Mucosa of rectum (tissue), 2 donors: ENCODE data around the gene GPR107.
A peak's percentile ranks its signal among the peaks of the same experiment; 100 is the strongest.
"Not testable (repeated sequence)": the region's sequence is repeated elsewhere in the genome, so short reads cannot be mapped to it uniquely, and the experiment has no call there.

ENCODE experiments used
- H3K27ac ChIP-seq, 2 donors: one replicate each; pipeline ENCODE4 v1.7.0; 2013; ENCODE audit warnings: inconsistent platforms in 2 of 2, low read depth in 2 of 2, low read length in 2 of 2
- H3K27me3 ChIP-seq, 2 donors: one replicate each; pipeline ENCODE4 v1.7.0; 2013; ENCODE audit warnings: low read length in 2 of 2; ENCODE audit not compliant: control insufficient read depth in 2 of 2, insufficient read depth in 2 of 2
- H3K36me3 ChIP-seq, 2 donors: one replicate each; pipeline ENCODE4 v1.7.0; 2013; ENCODE audit warnings: low read length in 2 of 2; ENCODE audit not compliant: control insufficient read depth in 2 of 2, insufficient read depth in 2 of 2
- H3K4me1 ChIP-seq, 2 donors: one replicate each; pipeline ENCODE4 v1.7.0; 2013; ENCODE audit warnings: low read length in 2 of 2, mild to moderate bottlenecking in 1 of 2; ENCODE audit not compliant: control insufficient read depth in 2 of 2, insufficient read depth in 2 of 2
- H3K4me3 ChIP-seq, 2 donors: one replicate each; pipeline ENCODE4 v1.7.0; 2013; ENCODE audit warnings: low read length in 2 of 2
- H3K9ac ChIP-seq, 2 donors: one replicate each; pipeline ENCODE4 v1.7.0; 2013; ENCODE audit warnings: low read length in 2 of 2, low read depth in 1 of 2, mild to moderate bottlenecking in 1 of 2
- H3K9me3 ChIP-seq, 2 donors: one replicate each; pipeline ENCODE4 v1.7.0; 2013; ENCODE audit warnings: low read length in 2 of 2; ENCODE audit not compliant: control insufficient read depth in 2 of 2
- donor health status: healthy.
- donor health status: Normal muscosa, but diverticular disease.

GPR107 gene

DNA sequence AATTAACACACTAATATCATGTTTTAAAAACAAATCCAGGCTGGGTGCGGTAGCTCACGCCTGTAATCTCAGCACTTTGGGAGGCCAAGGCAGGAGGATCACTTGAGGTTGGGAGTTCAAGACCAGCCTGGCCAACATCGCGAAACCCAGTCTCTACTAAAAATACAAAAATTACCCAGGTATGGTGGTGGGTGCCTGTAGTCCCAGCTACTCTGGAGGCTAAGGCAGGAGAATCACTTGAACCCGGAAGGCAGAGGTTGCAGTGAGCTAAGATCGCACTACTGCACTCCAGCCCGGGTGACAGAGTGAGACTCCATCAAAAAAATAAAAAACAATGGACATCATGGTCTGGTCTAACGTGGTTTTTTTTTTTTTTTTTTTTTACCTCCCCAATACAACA, 36.2 kb upstream of the GPR107 start:
- H3K27ac ChIP-seq, H3K9me3 ChIP-seq, H3K36me3 ChIP-seq, H3K27me3 ChIP-seq, H3K4me1 ChIP-seq, H3K9ac ChIP-seq, H3K4me3 ChIP-seq: not testable (repeated sequence)

DNA sequence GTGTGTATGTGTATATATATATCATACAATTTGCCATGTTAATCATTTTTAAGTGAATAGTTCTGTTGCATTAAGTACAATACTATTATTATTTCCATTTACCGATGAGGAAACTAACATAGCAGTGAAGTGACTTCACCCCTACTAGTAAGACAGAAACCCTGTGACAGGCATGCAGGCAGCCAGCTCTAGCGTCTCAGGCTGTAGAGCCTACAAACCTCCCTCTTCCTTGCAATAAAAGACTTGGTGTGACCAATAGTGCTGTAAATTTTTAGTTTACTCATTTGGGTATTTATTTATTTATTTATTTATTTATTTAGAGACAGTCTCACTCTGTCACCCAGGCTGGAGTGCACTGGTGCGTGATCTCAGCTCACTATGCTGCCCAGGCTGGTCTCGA, 35.4 kb upstream of the GPR107 start:
- Histone ChIP-seq H3K4me3 (no peak overlapping the region), H3K27me3 (no peaks in the 10 kb centered on the region), H3K36me3 (no peaks in the 10 kb centered on the region), H3K4me1 (peaks cover 0 to 1% of the 10 kb centered on the region in 2 donors), H3K9ac (no peak overlapping the region), H3K27ac (no peak overlapping the region), H3K9me3 (peaks cover 0 to 2% of the 10 kb centered on the region in 2 donors)

DNA sequence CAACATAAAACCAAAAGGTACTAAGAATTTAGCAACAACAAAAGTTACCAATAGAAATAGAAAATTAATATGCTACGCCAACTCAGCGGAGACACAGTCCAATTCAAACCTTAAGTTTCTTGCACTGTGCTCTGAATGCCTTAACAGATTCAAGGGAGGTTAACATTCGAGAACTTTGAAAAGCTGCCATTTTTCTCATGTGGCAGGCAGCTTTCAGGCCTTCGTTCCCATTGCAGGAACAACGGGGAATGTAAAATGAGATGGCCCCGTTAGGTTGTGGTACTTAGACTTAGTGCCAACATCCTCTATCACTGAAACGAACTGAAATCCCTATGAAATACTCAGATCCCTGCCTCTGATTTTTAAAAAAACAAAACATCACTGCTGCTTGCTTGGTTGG, 33.1 kb upstream of the GPR107 start:
- Histone ChIP-seq H3K9me3 (peaks cover 0 to 2% of the 10 kb centered on the region in 2 donors), H3K27ac (no peak overlapping the region), H3K4me3 (no peak overlapping the region), H3K4me1 (peaks cover 0 to 5% of the 10 kb centered on the region in 2 donors), H3K9ac (no peak overlapping the region), H3K27me3 (no peaks in the 10 kb centered on the region), H3K36me3 (no peaks in the 10 kb centered on the region)

DNA sequence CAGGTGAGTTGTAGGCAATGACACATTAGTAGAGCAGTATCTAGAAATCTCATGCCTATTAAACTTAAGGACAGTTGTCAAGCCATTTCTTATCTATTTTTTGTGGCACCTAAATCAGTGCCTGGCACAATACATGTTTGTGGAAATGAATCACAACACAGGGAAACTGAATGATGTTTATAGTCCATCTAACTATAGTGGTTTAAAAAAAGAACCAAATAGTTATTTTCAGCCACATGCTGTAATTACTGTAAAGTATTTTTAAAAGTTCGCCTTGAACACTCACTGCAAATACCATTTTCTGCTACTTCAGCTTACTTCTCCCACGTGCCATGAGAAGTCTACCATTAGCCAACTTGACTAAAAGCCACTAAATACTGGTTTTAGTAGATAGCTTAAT, 32.6 kb upstream of the GPR107 start:
- no peak overlapping the region for H3K4me3 ChIP-seq
- H3K27ac ChIP-seq: no peak overlapping the region
- H3K9me3 ChIP-seq: peaks cover 0 to under 1% of the 10 kb centered on the region in 2 donors
- peaks cover 0 to 5% of the 10 kb centered on the region in 2 donors for H3K4me1 ChIP-seq
- H3K36me3 ChIP-seq: no peaks in the 10 kb centered on the region
- no peaks in the 10 kb centered on the region for H3K27me3 ChIP-seq
- no peak overlapping the region for H3K9ac ChIP-seq

DNA sequence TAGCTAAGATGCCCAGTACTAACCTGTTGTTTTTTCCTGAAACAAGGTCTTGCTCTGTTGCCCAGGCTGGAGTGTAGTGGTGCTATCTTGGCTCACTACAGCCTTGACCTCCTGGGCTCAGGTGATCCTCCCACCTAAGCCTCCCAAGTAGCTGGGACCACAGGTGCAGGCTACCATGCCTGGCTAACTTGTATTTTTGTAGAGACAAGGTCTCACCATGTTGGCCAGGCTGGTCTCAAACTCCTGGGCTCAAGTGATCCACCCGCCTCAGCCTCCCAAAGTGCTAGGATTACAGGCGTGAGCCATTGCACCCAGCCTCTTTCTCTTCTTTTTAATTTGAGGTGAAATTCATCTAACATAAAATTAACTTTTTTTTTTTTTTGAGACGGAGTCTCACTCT, 31.9 kb upstream of the GPR107 start:
- not testable (repeated sequence) for H3K4me1 ChIP-seq, H3K4me3 ChIP-seq, H3K9ac ChIP-seq, H3K36me3 ChIP-seq, H3K9me3 ChIP-seq, H3K27me3 ChIP-seq, H3K27ac ChIP-seq

DNA sequence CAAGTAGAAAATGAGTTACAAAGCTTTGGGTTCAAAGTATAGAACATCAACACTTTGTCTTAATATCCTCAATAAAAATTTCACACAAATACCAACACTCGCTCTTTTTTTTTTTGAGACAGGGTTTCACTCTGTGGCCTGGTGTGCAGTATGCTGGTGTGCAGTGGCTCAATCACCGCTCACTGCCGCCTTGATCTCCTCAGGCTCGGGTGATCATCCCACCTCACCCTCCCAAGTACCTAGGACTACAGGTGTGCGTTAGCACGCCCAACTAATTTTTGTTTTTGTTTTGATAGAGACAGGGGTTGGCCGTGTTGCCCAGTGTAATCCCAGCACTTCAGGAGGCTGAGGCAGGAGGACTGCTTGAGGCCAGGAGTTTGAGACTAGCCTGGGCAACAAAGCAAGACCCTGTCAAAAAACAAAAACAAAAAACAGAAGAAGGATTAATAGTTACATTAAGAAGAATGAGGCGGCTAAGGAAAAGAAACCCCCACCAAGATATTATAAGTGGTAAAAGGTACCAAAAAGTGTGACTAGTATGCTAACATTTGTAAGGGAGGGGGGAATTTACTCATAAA, 31.1 kb upstream of the GPR107 start:
- Histone ChIP-seq H3K36me3 (no peaks in the 10 kb centered on the region), H3K27ac (no peak overlapping the region), H3K4me1 (peaks cover 0 to 8% of the 10 kb centered on the region in 2 donors), H3K9ac (no peak overlapping the region), H3K4me3 (no peak overlapping the region), H3K27me3 (no peaks in the 10 kb centered on the region), H3K9me3 (no peaks in the 10 kb centered on the region)

DNA sequence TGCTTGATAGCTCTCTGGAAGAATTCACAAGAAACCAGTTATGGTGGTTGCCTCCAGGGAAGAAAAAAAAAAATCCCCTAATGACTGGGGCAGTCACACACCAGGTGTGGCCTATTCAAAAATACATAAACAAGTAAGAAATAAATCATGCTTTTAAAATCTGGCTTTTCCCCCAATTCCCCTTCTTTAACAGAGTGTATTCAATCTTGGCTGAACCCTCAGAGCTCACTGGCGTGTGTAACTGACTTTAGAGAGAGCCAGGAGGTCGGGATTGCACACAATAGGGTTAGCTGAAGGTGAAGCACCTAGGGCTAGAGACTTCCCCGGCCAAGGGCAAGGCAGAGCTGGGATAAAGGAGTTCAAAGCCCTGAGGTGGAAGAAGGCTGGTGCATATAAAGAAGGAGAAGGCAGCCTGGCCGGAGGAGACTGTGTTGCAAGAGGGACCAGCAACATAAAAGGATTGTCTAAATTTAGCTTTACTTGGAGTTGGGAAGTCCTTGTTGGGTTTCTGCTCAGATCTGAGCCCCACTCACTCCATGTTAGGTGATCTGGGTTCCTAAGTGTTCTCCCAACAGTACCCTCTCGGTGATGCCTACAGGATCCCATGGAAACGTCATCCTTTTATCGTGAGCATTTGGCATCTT, 30.4 kb upstream of the GPR107 start:
- no peaks in the 10 kb centered on the region for H3K27me3 ChIP-seq
- H3K4me1 ChIP-seq: peaks cover 5 to 9% of the 10 kb centered on the region in 2 donors
- no peak overlapping the region for H3K9ac ChIP-seq
- no peaks in the 10 kb centered on the region for H3K9me3 ChIP-seq
- H3K36me3 ChIP-seq: no peaks in the 10 kb centered on the region
- H3K4me3 ChIP-seq: no peak overlapping the region
- peak overlapping the region in 1 of 2 donors; percentile 35 for H3K27ac ChIP-seq

DNA sequence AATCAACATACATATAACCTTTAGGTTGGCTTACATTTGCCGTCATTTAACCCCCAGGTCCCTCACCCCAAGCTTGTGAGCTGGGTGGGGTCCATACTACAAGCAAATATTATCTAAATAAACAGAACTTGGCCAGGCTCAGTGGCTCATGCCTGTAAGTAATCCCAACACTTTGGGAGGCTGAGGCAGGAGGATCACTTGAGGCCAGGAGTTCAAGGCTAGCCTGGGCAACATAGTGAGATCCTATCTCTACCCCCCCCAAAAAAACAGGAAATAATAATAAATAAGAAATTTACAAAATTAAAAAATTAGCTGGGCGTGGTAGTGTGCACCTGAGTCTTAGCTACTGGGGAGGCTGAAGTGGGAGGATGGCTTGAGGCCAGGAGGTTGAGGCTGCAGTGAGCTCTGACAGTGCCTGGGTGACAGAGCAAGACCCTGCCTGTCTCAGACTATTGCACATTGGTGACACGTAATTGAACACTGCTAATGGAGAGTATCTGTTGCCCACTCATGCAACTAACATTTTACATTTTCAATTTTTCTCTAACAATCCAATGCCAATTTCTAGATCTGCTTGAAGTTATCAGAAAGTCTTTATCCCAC, 29.6 kb upstream of the GPR107 start:
- Histone ChIP-seq H3K4me3 (no peak overlapping the region), H3K9me3 (no peaks in the 10 kb centered on the region), H3K36me3 (no peaks in the 10 kb centered on the region), H3K9ac (no peak overlapping the region), H3K27ac (peak overlapping the region in 1 of 2 donors; percentile 35), H3K4me1 (peaks cover 12 to 17% of the 10 kb centered on the region in 2 donors), H3K27me3 (no peaks in the 10 kb centered on the region)

DNA sequence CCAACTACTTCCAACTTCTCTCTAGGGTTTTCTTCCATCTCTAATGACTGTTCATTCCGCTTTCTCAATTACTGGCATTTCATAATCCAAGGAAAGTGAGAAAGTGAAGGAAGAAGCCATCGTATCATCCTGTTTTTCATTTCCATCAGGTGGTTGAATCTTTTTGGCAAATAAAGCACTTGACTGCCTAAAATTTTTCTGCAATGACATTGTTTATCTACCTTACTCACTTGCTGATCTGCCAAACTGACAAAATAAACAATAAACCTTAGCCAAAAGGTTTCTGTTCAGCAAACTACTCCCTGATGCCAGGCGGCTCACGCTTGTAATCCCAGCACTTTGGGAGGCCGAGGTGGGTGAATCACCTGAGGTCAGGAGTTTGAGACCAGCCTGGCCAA, 29.1 kb upstream of the GPR107 start:
- Histone ChIP-seq H3K36me3 (no peaks in the 10 kb centered on the region), H3K27me3 (no peaks in the 10 kb centered on the region), H3K27ac (no peak overlapping the region), H3K4me3 (no peak overlapping the region), H3K4me1 (peaks cover 17 to 22% of the 10 kb centered on the region in 2 donors), H3K9me3 (no peaks in the 10 kb centered on the region), H3K9ac (no peak overlapping the region)

DNA sequence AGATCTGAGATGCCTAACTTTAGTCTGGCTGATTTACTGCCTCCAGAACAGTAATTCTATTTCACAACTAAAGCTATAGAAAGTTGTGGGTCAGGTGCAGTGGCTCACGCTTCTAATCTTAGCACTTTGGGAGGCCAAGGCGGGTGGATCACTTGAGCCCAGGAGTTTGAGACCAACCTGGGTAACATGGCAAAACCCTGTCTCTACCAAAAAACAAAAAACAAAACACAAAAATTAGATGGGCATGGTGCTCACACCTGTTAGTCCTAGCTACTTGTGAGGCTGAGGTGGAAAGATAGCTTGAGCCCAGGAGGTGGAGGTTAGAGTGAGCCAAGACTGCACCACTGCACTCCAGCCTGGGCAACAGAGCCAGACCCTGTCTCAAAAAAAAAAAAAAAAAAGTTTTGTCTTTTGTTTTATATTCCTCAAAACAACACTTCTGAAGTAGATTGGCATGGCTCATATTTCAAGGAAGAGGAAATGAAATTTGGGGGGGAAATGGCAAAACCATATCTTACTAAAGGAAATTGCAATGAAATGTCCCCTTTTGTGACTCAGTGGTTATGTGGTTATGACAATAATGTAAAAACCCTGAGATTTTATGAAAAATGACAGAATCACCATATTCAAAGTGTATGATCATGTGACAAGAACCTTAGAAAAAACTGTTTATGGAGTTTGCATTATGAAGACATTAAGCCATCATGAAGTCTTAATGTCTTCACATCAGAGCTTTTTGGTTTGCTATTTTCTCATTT, 26.9 kb upstream of the GPR107 start:
- H3K9me3 ChIP-seq: no peaks in the 10 kb centered on the region
- H3K27me3 ChIP-seq: no peaks in the 10 kb centered on the region
- no peak overlapping the region for H3K27ac ChIP-seq
- no peak overlapping the region for H3K9ac ChIP-seq
- H3K4me1 ChIP-seq: peaks cover 19 to 26% of the 10 kb centered on the region in 2 donors
- no peak overlapping the region for H3K4me3 ChIP-seq
- H3K36me3 ChIP-seq: no peaks in the 10 kb centered on the region
